Upper lobe of left lung (tissue), 4 donors: ENCODE results near the gene CEP192.

Experiments used
- CTCF ChIP-seq, 6 experiments: fragments of 450-650 bp in 4 of 6; fragments of 200-600 bp in 2 of 6; sonication (generic) in 2 of 6; IDR thresholded peaks; one replicate each; pipeline ENCODE4 v1.5.1; 2016 to 2019; ENCODE audit warnings: antibody characterized with exemption in 6 of 6
- POLR2A ChIP-seq, 4 donors: fragments of 450-650 bp; IDR thresholded peaks; one replicate each; pipeline ENCODE4 v1.5.1; 2016 to 2017; ENCODE audit warnings: antibody characterized with exemption in 4 of 4, mild to moderate bottlenecking in 2 of 4

DNA sequence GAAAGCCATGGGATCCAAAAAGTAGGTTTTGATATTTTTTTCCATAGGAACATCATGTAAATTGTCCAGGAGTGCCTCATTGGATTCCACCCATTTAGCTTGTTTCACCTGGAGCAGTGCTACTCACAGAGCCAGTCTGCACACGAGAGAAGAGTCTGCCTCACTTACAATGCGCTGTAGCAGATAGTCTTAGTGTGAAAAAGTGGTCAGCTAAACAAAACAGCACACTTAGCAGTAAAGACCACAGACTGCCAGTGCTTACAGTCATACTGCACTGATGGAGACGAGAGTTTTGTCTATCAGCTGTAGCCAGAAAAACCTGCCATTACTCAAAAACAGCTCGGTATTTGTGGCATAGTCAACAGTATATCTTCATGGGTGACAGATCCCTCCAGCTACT lies 113.9 kb downstream of the CEP192 start:
- TF ChIP-seq CTCF (IDR thresholded peaks at IDR 0.05), result no peak
- no peak for TF ChIP-seq POLR2A (IDR thresholded peaks at IDR 0.05)
